HCT116 (cell line): ENCODE data around the gene CYBB. TPM values are rescaled to one million over a fixed set of nuclear protein-coding genes. Genes with fewer than 3 reads are reported as not detected.

Experiments
- ATAC-seq: fragments of 200-7000 bp; cut with Tn5 transposase; 2 replicates; pipeline ENCODE4 v1.9.1; 2020; ENCODE audit warnings: mild to moderate bottlenecking, moderate library complexity
- BruUV-seq: library from RNA; stranded (reverse); fragments of 400-500 nt; replicated peaks from 2 replicates; lab custom pipeline; 2021; lab: Mats Ljungman, UMichigan
- CTCF ChIA-PET: fragments of 300-600 bp; sonication (Branson Sonifier 250); formaldehyde crosslinking; loops from one replicate; lab custom pipeline; 2021; ENCODE audit warnings: antibody characterized with exemption; lab: Charles Lee
- POLR2A ChIA-PET: fragments of 300-600, 350-600 bp; sonication (Branson Sonifier 250); formaldehyde crosslinking; loops from one replicate; lab custom pipeline; 2021; ENCODE audit warnings: antibody characterized with exemption; lab: Charles Lee
- RAD21 ChIA-PET, 2 experiments: fragments of 300-600 bp; sonication (Branson Sonifier 250); formaldehyde crosslinking; loops; one replicate each; lab custom pipeline; 2023; ENCODE audit warnings: low total read pairs in 2 of 2; ENCODE audit not compliant: uncharacterized antibody in 2 of 2, unreplicated experiment in 2 of 2, low non-redundant PET in 1 of 2; lab: Charles Lee
- DNase-seq: peaks from one replicate; pipeline ENCODE4 v3.0.0-alpha.2; 2010; ENCODE audit warnings: low read depth, low spot score
- H2AFZ ChIP-seq: fragments of 200-600 bp; shearing (Covaris generic), sonication (generic); 2 replicates; pipeline ENCODE4 v1.6.1; 2017; ENCODE audit warnings: low read depth, mixed run types, mixed read lengths, antibody characterized with exemption, low read length; ENCODE audit not compliant: poor library complexity, severe bottlenecking
- H3K27ac ChIP-seq: 2 replicates; pipeline ENCODE4 v1.5.1; 2012; ENCODE audit warnings: low read depth, low read length
- H3K27me3 ChIP-seq: fragments of 200-600 bp; sonication (generic); 2 replicates; pipeline ENCODE4 v1.6.1; 2016; ENCODE audit warnings: mixed run types, low read length, mixed read lengths; ENCODE audit not compliant: insufficient read depth
- H3K36me3 ChIP-seq, 2 experiments: fragments of 200-500 bp in 1 of 2; fragments of 200-600 bp in 1 of 2; sonication (Bioruptor generic) in 1 of 2; sonication (generic) in 1 of 2; 2 replicates each; pipeline versions ENCODE4 v1.5.1 to v1.6.1; 2014 to 2016; ENCODE audit warnings: low read length in 2 of 2, inconsistent platforms in 1 of 2, mixed read lengths in 1 of 2, mixed run types in 1 of 2; ENCODE audit not compliant: insufficient read depth in 2 of 2, control insufficient read depth in 1 of 2
- H3K4me1 ChIP-seq, 2 experiments: fragments of 200-600 bp in 1 of 2; sonication (generic) in 1 of 2; 2 replicates each; pipeline versions ENCODE4 v1.5.1 to v1.6.1; 2012 to 2017; ENCODE audit warnings: low read length in 2 of 2, inconsistent platforms in 1 of 2, mild to moderate bottlenecking in 1 of 2, mixed read lengths in 1 of 2, mixed run types in 1 of 2, moderate library complexity in 1 of 2; ENCODE audit not compliant: insufficient read depth in 2 of 2, control insufficient read depth in 1 of 2
- H3K4me2 ChIP-seq: fragments of 200-600 bp; sonication (generic); 2 replicates; pipeline ENCODE4 v1.6.1; 2017; ENCODE audit warnings: mixed run types, low read length, mixed read lengths
- H3K4me3 ChIP-seq, 2 experiments: fragments of 200-600 bp in 1 of 2; sonication (generic) in 1 of 2; replicated peaks in 1 of 2; 2 replicates each; pipeline ENCODE4 v1.5.1; 2011 to 2016; ENCODE audit warnings: low read length in 2 of 2, control low read depth in 1 of 2, low read depth in 1 of 2, mild to moderate bottlenecking in 1 of 2, mixed read lengths in 1 of 2, mixed run types in 1 of 2
- H3K79me2 ChIP-seq: fragments of 200-600 bp; sonication (generic); 2 replicates; pipeline ENCODE4 v1.6.1; 2017; ENCODE audit warnings: mild to moderate bottlenecking, mixed run types, low read length, moderate library complexity, mixed read lengths; ENCODE audit not compliant: insufficient read depth
- H3K9ac ChIP-seq: fragments of 200-600 bp; sonication (generic); 2 replicates; pipeline ENCODE4 v1.6.1; 2016; ENCODE audit warnings: low read length, mixed read lengths
- H3K9me2 ChIP-seq: fragments of 200-600 bp; sonication (generic), shearing (Covaris generic); 2 replicates; pipeline ENCODE4 v1.6.1; 2017; ENCODE audit warnings: mixed run types, mild to moderate bottlenecking, moderate library complexity; ENCODE audit not compliant: insufficient read depth
- H3K9me3 ChIP-seq, 2 experiments: fragments of 200-500 bp in 1 of 2; fragments of 200-600 bp in 1 of 2; sonication (Bioruptor generic) in 1 of 2; sonication (generic) in 1 of 2; 2 replicates each; pipeline ENCODE4 v1.6.1; 2014 to 2017; ENCODE audit warnings: low read length in 2 of 2, mixed read lengths in 2 of 2, inconsistent platforms in 1 of 2, low read depth in 1 of 2, mild to moderate bottlenecking in 1 of 2, mixed run types in 1 of 2, moderate library complexity in 1 of 2; ENCODE audit not compliant: control insufficient read depth in 1 of 2, insufficient read depth in 1 of 2
- H4K20me1 ChIP-seq: fragments of 200-600 bp; sonication (generic), shearing (Covaris generic); 2 replicates; pipeline ENCODE4 v1.6.1; 2017; ENCODE audit warnings: mixed run types, mild to moderate bottlenecking, moderate library complexity; ENCODE audit not compliant: insufficient read depth
- CBX3 ChIP-seq: IDR thresholded peaks from 2 replicates; pipeline ENCODE4 v1.6.1; 2012; ENCODE audit warnings: low read depth
- CEBPB ChIP-seq: IDR thresholded peaks from 2 replicates; pipeline ENCODE4 v1.6.1; 2012; ENCODE audit warnings: low read depth
- EGR1 ChIP-seq: IDR thresholded peaks from 2 replicates; pipeline ENCODE4 v1.6.1; 2012; ENCODE audit warnings: low read depth
- ELF1 ChIP-seq: IDR thresholded peaks from 2 replicates; pipeline ENCODE4 v1.6.1; 2012; ENCODE audit warnings: low read depth, borderline replicate concordance
- EZH2 ChIP-seq: fragments of 200-600 bp; sonication (generic); IDR thresholded peaks from 2 replicates; pipeline ENCODE4 v1.6.1; 2017; ENCODE audit warnings: antibody characterized with exemption, mixed run types
- EZH2phosphoT487 ChIP-seq: fragments of 200-600 bp; IDR thresholded peaks from 2 replicates; pipeline ENCODE4 v1.6.1; 2018; ENCODE audit warnings: antibody characterized with exemption, borderline replicate concordance
- FOSL1 ChIP-seq: IDR thresholded peaks from 2 replicates; pipeline ENCODE4 v1.6.1; 2012; ENCODE audit warnings: low read depth
- JUND ChIP-seq: IDR thresholded peaks from 2 replicates; pipeline ENCODE4 v1.6.1; 2012
- MAX ChIP-seq: IDR thresholded peaks from 2 replicates; pipeline ENCODE4 v1.6.1; 2012
- POLR2A ChIP-seq: IDR thresholded peaks from 2 replicates; pipeline ENCODE4 v1.7.0; 2011; ENCODE audit warnings: borderline replicate concordance; ENCODE audit not compliant: insufficient read depth, insufficient read length; ENCODE audit errors: extremely low read depth
- POLR2AphosphoS5 ChIP-seq: IDR thresholded peaks from 2 replicates; pipeline ENCODE4 v1.6.1; 2011; ENCODE audit warnings: mild to moderate bottlenecking, low read depth, low read length, moderate library complexity
- SIN3A ChIP-seq: IDR thresholded peaks from 2 replicates; pipeline ENCODE4 v1.6.1; 2012; ENCODE audit warnings: low read depth
- SP1 ChIP-seq: IDR thresholded peaks from 2 replicates; pipeline ENCODE4 v1.6.1; 2012; ENCODE audit warnings: low read depth
- TCF7L2 ChIP-seq: IDR thresholded peaks from 2 replicates; pipeline ENCODE4 v1.7.0; 2011; ENCODE audit warnings: borderline replicate concordance, inconsistent platforms; ENCODE audit not compliant: insufficient read depth, insufficient read length; ENCODE audit errors: extremely low read depth
- YY1 ChIP-seq: IDR thresholded peaks from 2 replicates; pipeline ENCODE4 v1.6.1; 2011; ENCODE audit warnings: low read length, low read depth, moderate library complexity, mild to moderate bottlenecking; ENCODE audit not compliant: insufficient replicate concordance; ENCODE audit errors: extremely low read depth
- ZBTB33 ChIP-seq: IDR thresholded peaks from 2 replicates; pipeline ENCODE4 v1.6.1; 2011; ENCODE audit warnings: mild to moderate bottlenecking, low read length, moderate library complexity; ENCODE audit not compliant: insufficient replicate concordance; ENCODE audit errors: extremely low read depth
- ZFX ChIP-seq: fragments of 450-650 bp; IDR thresholded peaks from 2 replicates; pipeline ENCODE4 v1.6.1; 2017
- intact Hi-C: fragments of 100-400 bp; cut with micrococcal nuclease; formaldehyde crosslinking; loops from 2 replicates; pipeline ENCODE4 v1.10.0; 2022
- total RNA-seq: library from RNA; stranded (reverse); gene quantifications from one replicate; pipeline ENCODE4 v1.2.1, GENCODE V29; 2021; ENCODE audit not compliant: unreplicated experiment
- TF ChIP-seq, protein P1 (sequence below): IDR thresholded peaks from 2 replicates; pipeline ENCODE4 v1.6.1; 2012

The CYBB gene
- total RNA-seq, 1 experiment from 2014 or later, result 0.59 TPM

DNA sequence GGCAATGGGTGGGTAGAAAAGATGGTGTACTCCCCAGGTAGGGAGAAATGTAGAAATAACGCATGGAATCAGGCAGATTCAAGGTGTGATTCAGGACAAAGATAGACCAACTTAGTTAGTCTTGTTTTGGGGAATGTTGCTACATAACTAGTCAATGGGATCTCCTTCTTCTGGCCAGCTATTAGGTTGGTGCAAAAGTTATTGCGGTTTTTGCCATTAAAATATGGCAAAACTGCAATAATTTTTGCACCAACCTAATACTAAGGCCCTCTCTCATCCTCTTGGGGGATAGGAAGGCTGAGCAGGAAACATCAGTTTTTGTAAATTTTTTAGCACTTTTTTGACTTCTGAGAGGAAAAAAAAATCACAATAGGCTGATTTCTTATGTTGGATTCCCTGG lies 23.2 kb downstream of the CYBB start:
- H2AFZ ChIP-seq, result no peak overlapping the region
- ATAC-seq (no peak), DNase-seq (no peak)
- TF ChIP-seq ELF1, result no peak
- no peak for TF ChIP-seq ZFX
- no peak for TF ChIP-seq EGR1
- no peaks in the 10 kb centered on the region for H3K79me2 ChIP-seq
- ChIA-PET CTCF (no interaction called here), RAD21 (no interaction called here), POLR2A (no interaction called here)
- H3K4me3 ChIP-seq, result no peak overlapping the region
- no peaks in the 10 kb centered on the region for H3K27me3 ChIP-seq
- no peaks in the 10 kb centered on the region; the same call in 1 of the 2 replicates for H3K9me2 ChIP-seq
- H4K20me1 ChIP-seq, result no peaks in the 10 kb centered on the region
- H3K9me3 ChIP-seq, result no peaks in the 10 kb centered on the region
- no peak overlapping the region for H3K9ac ChIP-seq
- H3K36me3 ChIP-seq, result no peaks in the 10 kb centered on the region
- no TSS peak for BruUV-seq
- no peak overlapping the region for H3K4me2 ChIP-seq
- H3K27ac ChIP-seq, result no peak overlapping the region
- H3K4me1 ChIP-seq, result no peaks in the 10 kb centered on the region
- intact Hi-C loops, result no loop called here

- RAD21 ChIA-PET, result no interaction called here
- H3K4me1 ChIP-seq, result no peaks in the 10 kb centered on the region
- no peak overlapping the region for H3K4me2 ChIP-seq
- no peak overlapping the region for H3K9ac ChIP-seq
- no peak overlapping the region for H3K27ac ChIP-seq
- no peaks in the 10 kb centered on the region for H3K9me3 ChIP-seq
- no peaks in the 10 kb centered on the region for H3K79me2 ChIP-seq
- H3K9me2 ChIP-seq, result no peaks in the 10 kb centered on the region
- no peak for ATAC-seq
- BruUV-seq, result no TSS peak
- no peak overlapping the region for H2AFZ ChIP-seq
- CTCF ChIA-PET, result no interaction called here
- intact Hi-C loops, result no loop called here
- no peak for DNase-seq
- H3K27me3 ChIP-seq, result no peaks in the 10 kb centered on the region
- H3K4me3 ChIP-seq, result no peak overlapping the region
- TF ChIP-seq SIN3A (no peak), EZH2 (no peak), TCF7L2 (no peak), ZFX (no peak), CEBPB (no peak), YY1 (no peak), SP1 (no peak), CBX3 (no peak), FOSL1 (no peak), POLR2A (no peak), ZBTB33 (no peak), EGR1 (no peak), POLR2AphosphoS5 (no peak), EZH2phosphoT487 (no peak), JUND (no peak), MAX (no peak)
- TF ChIP-seq, protein P1, sequence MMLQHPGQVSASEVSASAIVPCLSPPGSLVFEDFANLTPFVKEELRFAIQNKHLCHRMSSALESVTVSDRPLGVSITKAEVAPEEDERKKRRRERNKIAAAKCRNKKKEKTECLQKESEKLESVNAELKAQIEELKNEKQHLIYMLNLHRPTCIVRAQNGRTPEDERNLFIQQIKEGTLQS, result no peak
- POLR2A ChIA-PET, result no interaction called here
- no peaks in the 10 kb centered on the region for H4K20me1 ChIP-seq
- H3K36me3 ChIP-seq, result no peaks in the 10 kb centered on the region
Observed at GRCh38 chrX:37809970-37810369, 30.1 kb downstream of the CYBB start.
